ENCODE measurements around the gene LEFTY1. TPM values are rescaled to one million over a fixed set of nuclear protein-coding genes. Genes with fewer than 3 reads are reported as not detected.

Gene LEFTY1
- total and polyA plus RNA-seq, 2 donors (not counting 3 experiments of a cell fraction or from before 2014, with no cell fraction given): not detected

- Histone ChIP-seq H4K20me1 (replicated peaks; ENCODE audit: control insufficient read depth, extremely low read depth, insufficient read depth, low read length) (no peaks in the 10 kb centered on the region), H3K36me3 (ENCODE audit: control insufficient read depth in 2 of 2, extremely low read depth in 1 of 2, insufficient read depth in 2 of 2, low read length in 2 of 2) (peaks cover 0 to 2% of the 10 kb centered on the region in 2 experiments), H3K4me3 (replicated peaks in 1 of 3; ENCODE audit: insufficient read depth in 1 of 3, low read depth in 1 of 3, low read length in 3 of 3) (no peak overlapping the region), H3K9me1 (replicated peaks; ENCODE audit: control insufficient read depth, extremely low read depth, insufficient read depth, low read length) (no peaks in the 10 kb centered on the region), H3K4me1 (ENCODE audit: control insufficient read depth, extremely low read depth, insufficient read depth, low read length) (peaks cover 14% of the 10 kb centered on the region), H3K27ac (ENCODE audit: insufficient read depth, low read depth, low read length) (no peak overlapping the region), H3K27me3 (ENCODE audit: control insufficient read depth in 2 of 2, insufficient read depth in 2 of 2, low read length in 2 of 2) (no peaks in the 10 kb centered on the region), H3K79me2 (ENCODE audit: control insufficient read depth, insufficient read depth, low read length) (no peaks in the 10 kb centered on the region), H2AFZ (ENCODE audit: low read depth, low read length) (no peak overlapping the region), H3K4me2 (ENCODE audit: insufficient read depth, low read length) (no peak overlapping the region), H3K9me3 (replicated peaks; ENCODE audit: control insufficient read depth, insufficient read depth, low read length) (no peaks in the 10 kb centered on the region), H3K9ac (replicated peaks; ENCODE audit: extremely low read depth, insufficient read depth, low read length) (no peak overlapping the region)
- TF ChIP-seq MYC (IDR thresholded peaks at IDR 0.05; ENCODE audit: low read depth, low read length) (no peak), FOS (IDR thresholded peaks at IDR 0.05; ENCODE audit: borderline replicate concordance, insufficient read depth, low read length) (no peak), POLR2A (IDR thresholded peaks at IDR 0.05; ENCODE audit: low read depth, low read length) (no peak), POLR2AphosphoS5 (IDR thresholded peaks at IDR 0.05; ENCODE audit: insufficient read depth, low read depth, low read length) (no peak), EZH2 (IDR thresholded peaks at IDR 0.05; ENCODE audit: borderline replicate concordance, low read depth, low read length, severe bottlenecking) (no peak), JUN (IDR thresholded peaks at IDR 0.05; ENCODE audit: borderline replicate concordance, insufficient read depth, insufficient read length, low read depth) (no peak), GATA2 (IDR thresholded peaks at IDR 0.05; ENCODE audit: insufficient read depth, insufficient read length, low read depth, low read length) (no peak)
- DNase-seq (ENCODE audit: low read depth, low spot score): no peak
- no peak for FAIRE-seq
- CTCF ChIA-PET: interaction anchor here (1.7 to 4.7 kb wide), 2 partner anchors 31 to 405 kb away, joined by 7 to 40 read pairs; no protein-coding TSS in a partner anchor
- BruUV-seq (replicated peaks): no TSS peak
- POLR2A ChIA-PET: no interaction called here
- intact Hi-C loops (cut with micrococcal nuclease) (no loop called here), dilution Hi-C loops (cut with MboI; ENCODE audit: extremely low pct_ligation_motif_present, low sequenced_read_pairs) (no loop called here)
These were observed 9.3 kb downstream of the LEFTY1 start for GRCh38 chr1:225879521-225880221.

DNA sequence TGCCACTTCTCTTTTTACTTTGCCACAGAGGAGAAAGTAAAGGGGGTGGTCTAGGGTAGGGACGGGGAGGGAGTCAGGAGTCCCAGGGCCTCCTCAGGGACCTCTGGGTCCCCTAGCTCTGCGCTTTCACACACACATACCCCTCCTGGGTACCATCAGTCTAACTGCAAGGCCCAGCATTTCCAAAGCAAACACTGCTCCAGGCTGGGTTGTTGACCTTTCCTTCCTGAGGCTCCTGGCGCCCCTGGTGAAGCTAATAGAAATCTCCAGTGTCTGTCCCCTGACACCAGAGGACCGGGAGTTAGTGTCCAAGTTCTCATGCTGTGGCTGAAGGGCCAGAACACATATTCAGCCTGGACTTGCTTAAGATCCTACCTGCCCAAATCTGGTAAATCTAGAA, 10.7 kb downstream of the LEFTY1 start:
- H3K36me3 ChIP-seq (ENCODE audit: control insufficient read depth in 2 of 2, extremely low read depth in 1 of 2, insufficient read depth in 2 of 2, low read length in 2 of 2): peaks cover 0 to 2% of the 10 kb centered on the region in 2 experiments
- POLR2A ChIA-PET: no interaction called here

More for the DNA sequence above, 10.7 kb downstream of the LEFTY1 start:
- Histone ChIP-seq H2AFZ (ENCODE audit: low read depth, low read length) (no peak overlapping the region), H3K27me3 (ENCODE audit: control insufficient read depth in 2 of 2, insufficient read depth in 2 of 2, low read length in 2 of 2) (no peaks in the 10 kb centered on the region), H3K4me2 (ENCODE audit: insufficient read depth, low read length) (no peak overlapping the region), H3K9me3 (replicated peaks; ENCODE audit: control insufficient read depth, insufficient read depth, low read length) (no peaks in the 10 kb centered on the region), H3K9me1 (replicated peaks; ENCODE audit: control insufficient read depth, extremely low read depth, insufficient read depth, low read length) (no peaks in the 10 kb centered on the region), H3K4me3 (replicated peaks in 1 of 3; ENCODE audit: insufficient read depth in 1 of 3, low read depth in 1 of 3, low read length in 3 of 3) (no peak overlapping the region), H3K79me2 (ENCODE audit: control insufficient read depth, insufficient read depth, low read length) (no peaks in the 10 kb centered on the region), H3K27ac (ENCODE audit: insufficient read depth, low read depth, low read length) (no peak overlapping the region), H3K9ac (replicated peaks; ENCODE audit: extremely low read depth, insufficient read depth, low read length) (no peak overlapping the region), H4K20me1 (replicated peaks; ENCODE audit: control insufficient read depth, extremely low read depth, insufficient read depth, low read length) (no peaks in the 10 kb centered on the region), H3K4me1 (ENCODE audit: control insufficient read depth, extremely low read depth, insufficient read depth, low read length) (peaks cover 14% of the 10 kb centered on the region)
- BruUV-seq (replicated peaks): no TSS peak
- dilution Hi-C loops (cut with MboI; ENCODE audit: extremely low pct_ligation_motif_present, low sequenced_read_pairs): no loop called here
- CTCF ChIA-PET: interaction anchor here (0.5 to 3.0 kb wide), 9 partner anchors 11 to 208 kb away, joined by 3 to 14 read pairs (median 3); partner anchors contain the start of genes LEFTY1, PYCR2 and SRP9
- TF ChIP-seq, protein P1, sequence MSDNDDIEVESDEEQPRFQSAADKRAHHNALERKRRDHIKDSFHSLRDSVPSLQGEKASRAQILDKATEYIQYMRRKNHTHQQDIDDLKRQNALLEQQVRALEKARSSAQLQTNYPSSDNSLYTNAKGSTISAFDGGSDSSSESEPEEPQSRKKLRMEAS (IDR thresholded peaks at IDR 0.05; ENCODE audit: insufficient read depth, insufficient read length): no peak
- TF ChIP-seq EZH2 (IDR thresholded peaks at IDR 0.05; ENCODE audit: borderline replicate concordance, low read depth, low read length, severe bottlenecking): no peak
- no peak for TF ChIP-seq FOS (IDR thresholded peaks at IDR 0.05; ENCODE audit: borderline replicate concordance, insufficient read depth, low read length)
- TF ChIP-seq MYC (IDR thresholded peaks at IDR 0.05; ENCODE audit: low read depth, low read length): no peak
- no peak for TF ChIP-seq GATA2 (IDR thresholded peaks at IDR 0.05; ENCODE audit: insufficient read depth, insufficient read length, low read depth, low read length)
- TF ChIP-seq POLR2AphosphoS5 (IDR thresholded peaks at IDR 0.05; ENCODE audit: insufficient read depth, low read depth, low read length): no peak
- TF ChIP-seq, protein P2, sequence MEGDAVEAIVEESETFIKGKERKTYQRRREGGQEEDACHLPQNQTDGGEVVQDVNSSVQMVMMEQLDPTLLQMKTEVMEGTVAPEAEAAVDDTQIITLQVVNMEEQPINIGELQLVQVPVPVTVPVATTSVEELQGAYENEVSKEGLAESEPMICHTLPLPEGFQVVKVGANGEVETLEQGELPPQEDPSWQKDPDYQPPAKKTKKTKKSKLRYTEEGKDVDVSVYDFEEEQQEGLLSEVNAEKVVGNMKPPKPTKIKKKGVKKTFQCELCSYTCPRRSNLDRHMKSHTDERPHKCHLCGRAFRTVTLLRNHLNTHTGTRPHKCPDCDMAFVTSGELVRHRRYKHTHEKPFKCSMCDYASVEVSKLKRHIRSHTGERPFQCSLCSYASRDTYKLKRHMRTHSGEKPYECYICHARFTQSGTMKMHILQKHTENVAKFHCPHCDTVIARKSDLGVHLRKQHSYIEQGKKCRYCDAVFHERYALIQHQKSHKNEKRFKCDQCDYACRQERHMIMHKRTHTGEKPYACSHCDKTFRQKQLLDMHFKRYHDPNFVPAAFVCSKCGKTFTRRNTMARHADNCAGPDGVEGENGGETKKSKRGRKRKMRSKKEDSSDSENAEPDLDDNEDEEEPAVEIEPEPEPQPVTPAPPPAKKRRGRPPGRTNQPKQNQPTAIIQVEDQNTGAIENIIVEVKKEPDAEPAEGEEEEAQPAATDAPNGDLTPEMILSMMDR (IDR thresholded peaks at IDR 0.05; ENCODE audit: extremely low read depth in 1 of 2, insufficient read depth in 1 of 2, low read depth in 1 of 2, low read length in 2 of 2): no peak
- no peak for TF ChIP-seq POLR2A (IDR thresholded peaks at IDR 0.05; ENCODE audit: low read depth, low read length)
- TF ChIP-seq JUN (IDR thresholded peaks at IDR 0.05; ENCODE audit: borderline replicate concordance, insufficient read depth, insufficient read length, low read depth): no peak
- FAIRE-seq (no peak), DNase-seq (ENCODE audit: low read depth, low spot score) (no peak)
- intact Hi-C loops (cut with micrococcal nuclease): no loop called here
